ENCODE data around the gene GPRC5A.

The GPRC5A gene

GRCh38 chr12:12887471-12887870, 3.9 kb upstream of the GPRC5A start:
- DNase-seq (ENCODE audit: low read depth): no peak
- no peak for TF ChIP-seq CTCF (IDR thresholded peaks at IDR 0.05; ENCODE audit: insufficient read depth, low read depth, low read length, missing control alignments)
- H3K4me3 ChIP-seq (ENCODE audit: low read depth, low read length): no peak overlapping the region

- TF ChIP-seq CTCF (IDR thresholded peaks at IDR 0.05; ENCODE audit: insufficient read depth, low read depth, low read length, missing control alignments): no peak
- no peak overlapping the region for H3K4me3 ChIP-seq (ENCODE audit: low read depth, low read length)
- DNase-seq (ENCODE audit: low read depth): no peak
Observed at GRCh38 chr12:12889701-12890100, 1.7 kb upstream of the GPRC5A start.

GRCh38 chr12:12890543-12891079, 751 bp upstream of the GPRC5A start:
- TF ChIP-seq CTCF (IDR thresholded peaks at IDR 0.05; ENCODE audit: insufficient read depth, low read depth, low read length, missing control alignments): peak; percentile 4
- peak overlapping the region; percentile 4 for H3K4me3 ChIP-seq (ENCODE audit: low read depth, low read length)
- peak; percentile 21 for DNase-seq (ENCODE audit: low read depth)

GRCh38 chr12:12891881-12892355, 556 bp downstream of the GPRC5A start:
- no peak for DNase-seq (ENCODE audit: low read depth)
- no peak overlapping the region for H3K4me3 ChIP-seq (ENCODE audit: low read depth, low read length)
- no peak for TF ChIP-seq CTCF (IDR thresholded peaks at IDR 0.05; ENCODE audit: insufficient read depth, low read depth, low read length, missing control alignments)

- H3K4me3 ChIP-seq (ENCODE audit: low read depth, low read length): no peak overlapping the region
- TF ChIP-seq CTCF (IDR thresholded peaks at IDR 0.05; ENCODE audit: insufficient read depth, low read depth, low read length, missing control alignments): no peak
- no peak for DNase-seq (ENCODE audit: low read depth)
Observed at GRCh38 chr12:12892681-12893141, 1.3 kb downstream of the GPRC5A start.

- no peak for DNase-seq (ENCODE audit: low read depth)
Observed at GRCh38 chr12:12893438-12893837, 2.1 kb downstream of the GPRC5A start.

More at GRCh38 chr12:12893438-12893837, 2.1 kb downstream of the GPRC5A start:
- no peak for TF ChIP-seq CTCF (IDR thresholded peaks at IDR 0.05; ENCODE audit: insufficient read depth, low read depth, low read length, missing control alignments)
- no peak overlapping the region for H3K4me3 ChIP-seq (ENCODE audit: low read depth, low read length)

Measured in GM12865 (cell line).